Measurements from ENCODE around the gene MAP4.
"Not testable (repeated sequence)": the region's sequence is repeated elsewhere in the genome, so short reads cannot be mapped to it uniquely, and the experiment has no call there.

Gene MAP4, protein sequence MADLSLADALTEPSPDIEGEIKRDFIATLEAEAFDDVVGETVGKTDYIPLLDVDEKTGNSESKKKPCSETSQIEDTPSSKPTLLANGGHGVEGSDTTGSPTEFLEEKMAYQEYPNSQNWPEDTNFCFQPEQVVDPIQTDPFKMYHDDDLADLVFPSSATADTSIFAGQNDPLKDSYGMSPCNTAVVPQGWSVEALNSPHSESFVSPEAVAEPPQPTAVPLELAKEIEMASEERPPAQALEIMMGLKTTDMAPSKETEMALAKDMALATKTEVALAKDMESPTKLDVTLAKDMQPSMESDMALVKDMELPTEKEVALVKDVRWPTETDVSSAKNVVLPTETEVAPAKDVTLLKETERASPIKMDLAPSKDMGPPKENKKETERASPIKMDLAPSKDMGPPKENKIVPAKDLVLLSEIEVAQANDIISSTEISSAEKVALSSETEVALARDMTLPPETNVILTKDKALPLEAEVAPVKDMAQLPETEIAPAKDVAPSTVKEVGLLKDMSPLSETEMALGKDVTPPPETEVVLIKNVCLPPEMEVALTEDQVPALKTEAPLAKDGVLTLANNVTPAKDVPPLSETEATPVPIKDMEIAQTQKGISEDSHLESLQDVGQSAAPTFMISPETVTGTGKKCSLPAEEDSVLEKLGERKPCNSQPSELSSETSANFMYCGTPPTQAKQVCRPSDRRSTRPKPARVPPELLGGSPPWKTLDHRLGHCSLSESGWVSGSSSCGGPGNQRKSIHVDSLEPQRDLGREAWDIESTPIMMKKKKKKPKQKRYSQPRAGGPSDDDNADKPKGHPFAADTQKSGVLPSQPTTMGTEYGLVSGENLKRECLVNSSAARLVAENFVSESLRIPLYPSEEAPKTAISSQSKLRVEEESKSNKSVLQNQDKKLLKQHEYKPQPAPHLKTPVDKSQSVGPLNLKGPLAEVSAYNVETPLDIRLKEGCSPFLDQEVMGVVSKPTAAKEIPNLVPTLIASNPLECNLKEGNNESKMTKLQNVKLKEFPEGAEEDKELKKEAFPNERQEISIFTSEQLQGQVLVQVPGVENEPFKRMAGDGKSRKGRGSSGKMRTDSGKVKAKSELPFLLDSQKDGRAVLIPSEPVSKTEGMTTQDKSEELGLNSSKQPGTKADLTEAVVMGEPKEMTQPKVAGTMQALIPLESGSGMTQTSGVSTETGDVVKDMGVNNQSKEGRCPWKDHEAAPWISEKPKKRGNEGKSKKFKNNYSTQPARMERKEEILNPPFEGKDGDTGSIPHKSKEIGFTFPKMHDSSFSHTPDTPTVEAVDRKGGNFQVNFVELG (N-terminal part only)

DNA sequence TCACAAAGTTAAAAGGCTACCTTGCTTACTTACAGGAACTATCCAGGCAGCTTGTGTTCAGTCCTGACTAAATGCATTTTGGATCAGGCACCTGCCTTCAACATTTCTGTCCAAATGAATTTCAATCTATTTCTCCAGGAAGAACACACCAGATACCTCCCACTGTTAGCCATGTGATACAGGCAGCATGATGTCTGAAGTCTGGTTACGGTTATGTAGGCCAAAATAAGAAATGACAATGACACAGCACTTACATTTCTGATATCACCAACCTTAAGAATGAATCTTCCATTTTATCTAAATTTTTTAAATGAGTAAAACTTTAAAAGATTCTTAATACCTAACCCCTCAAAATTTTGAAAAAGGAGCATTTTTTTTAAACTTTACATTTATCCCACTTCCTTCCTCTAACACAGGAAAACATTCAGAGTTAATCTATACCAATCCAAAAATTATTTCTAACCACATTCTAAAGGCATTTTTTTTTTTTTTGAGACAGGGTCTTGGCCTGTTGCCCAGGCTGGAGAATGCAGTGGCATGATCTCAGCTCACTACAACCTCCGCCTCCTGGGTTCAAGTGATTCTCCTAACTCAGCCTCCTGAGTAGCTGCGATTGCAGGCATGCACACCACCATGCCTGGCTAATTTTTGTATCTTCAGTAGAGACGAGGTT is at the start of gene MAP4:
Gene MAP4 (minus strand): TSS at position 116 of the 673 bp plus-strand sequence. CDS start 17,556 bp downstream, outside the sequence.
- FAIRE-seq (no peak), DNase-seq (ENCODE audit: low spot score) (no peak)

DNA sequence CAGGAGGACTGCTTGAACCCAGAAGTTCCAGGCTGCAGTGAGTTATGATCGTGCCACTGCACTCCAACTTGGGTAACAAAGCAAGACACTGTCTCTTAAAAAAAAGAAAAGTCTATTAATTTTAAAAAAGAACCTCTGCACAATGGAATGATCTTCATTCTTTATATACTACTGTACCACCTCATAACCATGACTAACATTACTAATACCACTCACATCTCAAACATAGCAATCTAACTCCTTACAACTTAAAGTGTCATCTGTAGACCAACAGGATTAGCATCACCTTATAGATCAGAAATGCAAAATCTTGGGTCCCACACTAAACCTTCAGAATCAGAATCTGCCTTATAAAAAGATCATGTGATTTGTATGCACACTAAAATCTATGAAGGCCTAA is 48.8 kb upstream of the MAP4 start:
- DNase-seq (ENCODE audit: low spot score) (no peak), FAIRE-seq (no peak)

- FAIRE-seq (no peak), DNase-seq (ENCODE audit: low spot score) (no peak)
Observed at GRCh38 chr3:48064292-48064829, 48.1 kb upstream of the MAP4 start.

DNA sequence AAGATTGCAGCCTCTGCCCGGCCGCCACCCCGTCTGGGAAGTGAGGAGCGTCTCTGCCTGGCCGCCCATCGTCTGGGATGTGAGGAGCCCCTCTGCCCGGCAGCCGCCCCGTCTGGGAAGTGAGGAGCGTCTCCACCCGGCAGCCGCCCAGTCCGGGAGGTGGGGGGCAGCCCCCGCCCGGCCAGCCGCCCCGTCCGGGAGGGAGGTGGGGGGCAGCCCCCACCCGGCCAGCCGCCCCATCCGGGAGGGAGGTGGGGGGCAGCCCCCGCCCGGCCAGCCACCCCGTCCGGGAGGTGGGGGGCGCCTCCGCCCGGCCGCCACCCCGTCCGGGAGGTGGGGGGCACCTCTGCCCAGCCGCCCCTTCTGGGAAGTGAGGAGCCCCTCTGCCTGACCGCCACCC is 45.4 kb upstream of the MAP4 start:
- FAIRE-seq; DNase-seq (ENCODE audit: low spot score): not testable (repeated sequence)

- FAIRE-seq = no peak
Observed at GRCh38 chr3:48058091-48058490, 41.9 kb upstream of the MAP4 start.

DNA sequence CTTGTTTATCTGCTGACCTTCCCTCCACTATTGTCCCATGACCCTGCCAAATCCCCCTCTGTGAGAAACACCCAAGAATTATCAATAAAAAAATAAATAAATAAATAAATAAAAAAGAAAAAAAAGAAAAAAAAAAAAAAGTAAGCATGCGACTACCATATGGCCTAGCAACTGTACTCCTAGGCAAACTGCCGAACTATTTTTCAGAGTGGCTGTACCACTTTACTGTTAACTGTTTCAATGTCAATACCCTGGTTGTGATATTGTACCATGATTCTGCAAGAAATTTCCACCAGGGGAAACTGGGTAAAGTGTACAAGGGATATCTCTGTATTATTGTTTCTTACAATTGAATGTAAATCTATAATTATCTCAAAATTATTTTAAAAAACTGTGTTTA is 41.3 kb upstream of the MAP4 start:
- FAIRE-seq = no peak
- DNase-seq (ENCODE audit: low spot score) = no peak

More at GRCh38 chr3:48058091-48058490, 41.9 kb upstream of the MAP4 start:
- no peak for DNase-seq (ENCODE audit: low spot score)

GRCh38 chr3:48047841-48048464 is 31.7 kb upstream of the MAP4 start:
- DNase-seq (ENCODE audit: low spot score) (no peak), FAIRE-seq (no peak)

GRCh38 chr3:48042071-48042760 is 26.0 kb upstream of the MAP4 start:
- DNase-seq (ENCODE audit: low spot score) = no peak
- no peak for FAIRE-seq

DNA sequence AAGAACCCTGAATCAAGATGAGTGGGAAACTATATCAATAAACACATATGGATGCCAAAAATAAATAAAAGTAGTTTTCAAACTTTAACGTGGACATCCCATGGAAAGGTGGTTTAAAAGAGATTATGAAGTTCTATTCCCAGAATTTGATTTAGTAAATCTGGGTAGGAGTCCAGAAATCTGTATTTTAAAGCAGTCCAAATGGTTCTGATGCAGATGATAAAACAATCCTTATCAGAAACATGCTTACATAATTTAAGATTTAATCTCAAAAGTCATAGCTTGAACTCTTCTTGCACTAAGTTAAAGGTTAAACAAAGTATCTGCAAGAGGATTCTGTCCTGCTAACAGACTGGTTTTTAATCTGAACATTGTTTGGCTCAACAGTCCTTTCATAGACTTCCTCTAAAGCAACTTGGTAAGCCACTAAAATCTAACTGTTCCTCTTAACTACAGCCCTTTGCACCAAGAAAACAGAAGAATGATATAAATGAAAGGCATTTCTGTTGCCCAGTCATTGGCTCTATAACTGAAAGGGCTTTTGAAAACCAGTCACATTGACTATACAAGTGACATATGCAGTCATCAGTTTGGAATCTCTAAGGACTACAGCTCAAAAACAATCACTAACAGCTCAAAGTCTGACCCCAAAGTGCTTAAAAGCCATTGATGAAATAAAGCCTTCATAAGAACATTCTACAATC is 23.4 kb upstream of the MAP4 start:
- DNase-seq (ENCODE audit: low spot score) (peak; percentile 54), FAIRE-seq (no peak)

- FAIRE-seq (no peak), DNase-seq (ENCODE audit: low spot score) (no peak)
Observed at GRCh38 chr3:48038971-48039481, 22.8 kb upstream of the MAP4 start.

- no peak for FAIRE-seq
- peak; percentile 80 for DNase-seq (ENCODE audit: low spot score)
Observed at GRCh38 chr3:48034000-48034516, 17.8 kb upstream of the MAP4 start.

DNA sequence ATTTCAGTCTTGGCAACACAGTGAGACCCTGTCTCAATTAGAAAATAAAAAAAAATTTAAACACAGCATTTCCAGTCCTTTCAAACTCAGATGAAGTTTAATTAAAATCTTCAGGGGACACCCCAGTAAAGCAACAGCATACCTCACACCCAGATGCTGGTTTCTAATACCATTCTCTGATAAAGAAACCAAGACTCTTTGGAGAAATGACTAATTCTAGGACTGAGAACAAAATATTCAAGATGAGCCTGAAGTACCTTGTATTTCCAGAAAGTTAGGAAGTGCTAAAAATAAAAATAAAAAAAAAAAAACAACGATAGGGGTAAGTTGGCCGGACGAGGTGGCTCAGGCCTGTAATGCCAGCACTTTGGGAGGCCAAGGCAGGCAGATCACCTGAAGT is 14.0 kb upstream of the MAP4 start:
- FAIRE-seq = no peak
- no peak for DNase-seq (ENCODE audit: low spot score)

GRCh38 chr3:48026951-48027908 is 11.0 kb upstream of the MAP4 start:
- DNase-seq (ENCODE audit: low spot score) (no peak), FAIRE-seq (no peak)

DNA sequence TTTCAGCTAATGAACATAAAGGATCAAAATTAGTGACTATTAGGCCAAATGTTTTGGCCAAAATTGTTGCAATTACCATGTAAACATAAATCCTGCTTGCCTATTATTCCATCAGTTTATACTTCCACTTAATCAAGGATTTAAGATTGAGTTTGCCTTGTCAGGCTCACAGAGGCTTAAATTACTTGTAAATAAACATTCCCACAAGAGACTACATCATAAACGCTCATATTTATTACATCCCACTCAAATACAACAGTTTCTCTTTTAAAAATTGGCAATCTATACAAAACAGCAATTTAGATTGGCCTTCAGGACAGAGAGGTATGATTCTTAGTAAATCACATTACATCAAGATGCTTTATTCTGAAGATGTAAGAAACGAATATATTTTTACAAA is 9.9 kb upstream of the MAP4 start:
- DNase-seq (ENCODE audit: low spot score) (no peak), FAIRE-seq (no peak)

- FAIRE-seq = no peak
- no peak for DNase-seq (ENCODE audit: low spot score)
Observed at GRCh38 chr3:48024401-48024800, 8.2 kb upstream of the MAP4 start.

- FAIRE-seq = no peak
- DNase-seq (ENCODE audit: low spot score) = no peak
Observed at GRCh38 chr3:48023377-48023776, 7.2 kb upstream of the MAP4 start.

DNA sequence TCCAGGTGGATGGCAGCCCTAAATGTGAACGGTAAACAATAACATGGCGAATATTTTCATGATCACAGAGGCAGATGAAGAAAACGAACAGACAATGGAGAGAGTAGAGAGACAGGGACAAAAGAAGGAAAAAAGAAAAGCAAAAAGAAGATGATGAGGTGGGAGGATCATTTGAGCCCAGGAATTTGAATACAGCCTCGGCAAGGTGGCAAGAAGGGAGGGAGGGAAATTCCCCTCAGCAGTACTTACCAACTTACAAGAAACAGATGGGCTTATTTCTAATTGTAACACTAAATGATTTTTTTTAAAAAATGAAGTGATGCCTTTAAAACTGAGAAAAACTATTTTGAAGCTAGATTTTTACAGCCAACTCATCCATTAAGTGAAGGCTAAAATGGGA is 6.0 kb upstream of the MAP4 start:
- no peak for DNase-seq (ENCODE audit: low spot score)
- FAIRE-seq = no peak
